ENCODE data around the gene PGLYRP2. TPM values are rescaled to one million over a fixed set of nuclear protein-coding genes. Genes with fewer than 3 reads are reported as not detected.

Gene PGLYRP2
- total RNA-seq, 1 experiment from 2014 or later, result not detected

DNA sequence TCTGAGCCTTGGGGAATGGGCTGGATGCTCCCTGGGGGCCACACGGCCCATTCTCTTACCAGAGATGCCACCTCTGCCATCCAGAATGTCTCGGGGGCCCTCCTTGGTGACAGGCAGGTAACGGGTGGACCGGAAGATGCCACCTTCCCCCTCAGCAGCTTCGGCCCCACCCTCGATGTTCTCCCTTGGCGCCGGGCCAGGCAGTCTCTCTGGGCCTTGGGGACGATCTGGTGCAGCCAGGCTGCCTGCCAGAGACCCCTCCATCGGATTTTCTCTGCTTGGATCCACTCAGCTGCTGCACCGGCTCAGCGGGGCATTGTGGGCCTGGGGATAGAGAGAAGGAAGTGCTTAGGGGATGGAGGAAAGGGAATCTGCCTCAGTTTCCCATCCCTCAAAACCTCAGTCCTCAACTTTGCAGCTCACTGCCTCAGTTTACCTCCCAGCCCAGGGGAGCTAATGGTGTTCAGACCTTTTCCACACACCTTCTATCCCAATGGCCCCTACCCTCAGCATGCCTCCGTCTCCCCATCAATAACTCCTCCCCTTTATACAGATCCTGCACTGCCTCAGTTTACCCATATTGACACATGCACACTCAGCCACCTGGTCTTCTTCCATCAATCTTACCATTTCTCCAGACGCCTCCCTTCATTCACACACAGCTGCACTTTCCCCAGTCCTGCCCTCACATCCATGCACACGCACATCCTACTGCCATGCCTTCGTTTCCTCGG is 31.1 kb downstream of the PGLYRP2 start:
- Histone ChIP-seq H3K4me3 (ENCODE audit: low read length) (no peak overlapping the region), H3F3A (ENCODE audit: low read length, unreplicated experiment) (no peaks in the 10 kb centered on the region), H4K20me1 (ENCODE audit: low read length) (no peaks in the 10 kb centered on the region), H3K9me3 (ENCODE audit: low read length) (no peaks in the 10 kb centered on the region), H3K79me2 (ENCODE audit: low read length) (no peaks in the 10 kb centered on the region), H3K9me2 (replicated peaks; ENCODE audit: low read length) (0 out of 2 replicates have a peak, but pooled peaks cover 4% of the 10 kb centered on the region), H3K27me3 (ENCODE audit: low read length) (no peaks in the 10 kb centered on the region), H3K4me2 (ENCODE audit: low read length) (no peak overlapping the region), H3K9ac (ENCODE audit: low read length) (no peak overlapping the region), H3K4me1 (ENCODE audit: insufficient read depth, low read length) (peaks cover 13% of the 10 kb centered on the region; the same call in 1 of the 2 replicates), H2AFZ (ENCODE audit: low read length) (no peak overlapping the region), H3K27ac (ENCODE audit: low read length) (no peak overlapping the region), H3K36me3 (ENCODE audit: low read depth, low read length) (no peaks in the 10 kb centered on the region)
- no peak for DNase-seq
- ChIA-PET CTCF (no interaction called here), POLR2A (ENCODE audit: unreplicated experiment) (no interaction called here)
- TF ChIP-seq EZH2phosphoT487 (IDR thresholded peaks at IDR 0.05; ENCODE audit: borderline replicate concordance, low read length), result no peak
- TF ChIP-seq, protein P1, sequence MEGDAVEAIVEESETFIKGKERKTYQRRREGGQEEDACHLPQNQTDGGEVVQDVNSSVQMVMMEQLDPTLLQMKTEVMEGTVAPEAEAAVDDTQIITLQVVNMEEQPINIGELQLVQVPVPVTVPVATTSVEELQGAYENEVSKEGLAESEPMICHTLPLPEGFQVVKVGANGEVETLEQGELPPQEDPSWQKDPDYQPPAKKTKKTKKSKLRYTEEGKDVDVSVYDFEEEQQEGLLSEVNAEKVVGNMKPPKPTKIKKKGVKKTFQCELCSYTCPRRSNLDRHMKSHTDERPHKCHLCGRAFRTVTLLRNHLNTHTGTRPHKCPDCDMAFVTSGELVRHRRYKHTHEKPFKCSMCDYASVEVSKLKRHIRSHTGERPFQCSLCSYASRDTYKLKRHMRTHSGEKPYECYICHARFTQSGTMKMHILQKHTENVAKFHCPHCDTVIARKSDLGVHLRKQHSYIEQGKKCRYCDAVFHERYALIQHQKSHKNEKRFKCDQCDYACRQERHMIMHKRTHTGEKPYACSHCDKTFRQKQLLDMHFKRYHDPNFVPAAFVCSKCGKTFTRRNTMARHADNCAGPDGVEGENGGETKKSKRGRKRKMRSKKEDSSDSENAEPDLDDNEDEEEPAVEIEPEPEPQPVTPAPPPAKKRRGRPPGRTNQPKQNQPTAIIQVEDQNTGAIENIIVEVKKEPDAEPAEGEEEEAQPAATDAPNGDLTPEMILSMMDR (conservative IDR thresholded peaks at IDR 0.05; ENCODE audit: low read depth, low read length), result no peak
- TF ChIP-seq EZH2 (IDR thresholded peaks at IDR 0.05; ENCODE audit: low read length, unreplicated experiment), result no peak
- BruUV-seq (replicated peaks), result no TSS peak
- intact Hi-C loops (cut with micrococcal nuclease), result loop anchor here (2.0 kb wide), 1 partner anchor 15 kb away; no protein-coding TSS in a partner anchor
- no peak for ATAC-seq

DNA sequence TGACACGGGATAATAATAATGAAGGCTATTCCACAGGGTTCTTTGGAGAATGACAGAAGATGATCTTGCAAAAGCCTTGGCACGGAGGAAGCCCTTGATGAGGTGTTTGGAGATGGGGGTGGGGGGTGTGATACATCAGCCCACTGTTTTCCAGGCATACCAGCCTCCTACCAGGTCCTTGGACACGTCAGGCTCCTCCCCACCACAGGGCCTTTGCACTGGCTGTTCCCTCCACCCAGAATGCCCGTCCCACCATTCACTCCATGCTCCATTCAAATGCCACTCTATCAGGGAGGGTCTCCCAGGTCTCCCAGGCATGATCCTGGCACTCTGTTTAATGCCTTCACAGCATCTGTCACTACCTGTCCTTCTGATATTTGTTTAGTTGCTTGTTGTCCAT is 32.2 kb downstream of the PGLYRP2 start:
- ChIA-PET CTCF (no interaction called here), POLR2A (ENCODE audit: unreplicated experiment) (no interaction called here)
- H3K27me3 ChIP-seq (ENCODE audit: low read length), result no peaks in the 10 kb centered on the region
- ATAC-seq (no peak), DNase-seq (no peak)
- H3K79me2 ChIP-seq (ENCODE audit: low read length), result no peaks in the 10 kb centered on the region
- H3F3A ChIP-seq (ENCODE audit: low read length, unreplicated experiment), result no peaks in the 10 kb centered on the region
- H3K4me2 ChIP-seq (ENCODE audit: low read length), result no peak overlapping the region
- TF ChIP-seq EZH2 (IDR thresholded peaks at IDR 0.05; ENCODE audit: low read length, unreplicated experiment) (no peak), EZH2phosphoT487 (IDR thresholded peaks at IDR 0.05; ENCODE audit: borderline replicate concordance, low read length) (no peak)
- TF ChIP-seq, protein P1 (conservative IDR thresholded peaks at IDR 0.05; ENCODE audit: low read depth, low read length), result no peak
- BruUV-seq (replicated peaks), result no TSS peak
- H2AFZ ChIP-seq (ENCODE audit: low read length), result no peak overlapping the region
- H3K4me3 ChIP-seq (ENCODE audit: low read length), result no peak overlapping the region
- H3K9me3 ChIP-seq (ENCODE audit: low read length), result no peaks in the 10 kb centered on the region
- no peak overlapping the region for H3K27ac ChIP-seq (ENCODE audit: low read length)
- intact Hi-C loops (cut with micrococcal nuclease), result no loop called here
- H3K36me3 ChIP-seq (ENCODE audit: low read depth, low read length), result no peaks in the 10 kb centered on the region
- H4K20me1 ChIP-seq (ENCODE audit: low read length), result no peaks in the 10 kb centered on the region
- H3K4me1 ChIP-seq (ENCODE audit: insufficient read depth, low read length), result 0 out of 2 replicates have a peak, but pooled peaks cover 5% of the 10 kb centered on the region
- H3K9me2 ChIP-seq (replicated peaks; ENCODE audit: low read length), result 0 out of 2 replicates have a peak, but pooled peaks cover 4% of the 10 kb centered on the region
- no peak overlapping the region for H3K9ac ChIP-seq (ENCODE audit: low read length)

DNA sequence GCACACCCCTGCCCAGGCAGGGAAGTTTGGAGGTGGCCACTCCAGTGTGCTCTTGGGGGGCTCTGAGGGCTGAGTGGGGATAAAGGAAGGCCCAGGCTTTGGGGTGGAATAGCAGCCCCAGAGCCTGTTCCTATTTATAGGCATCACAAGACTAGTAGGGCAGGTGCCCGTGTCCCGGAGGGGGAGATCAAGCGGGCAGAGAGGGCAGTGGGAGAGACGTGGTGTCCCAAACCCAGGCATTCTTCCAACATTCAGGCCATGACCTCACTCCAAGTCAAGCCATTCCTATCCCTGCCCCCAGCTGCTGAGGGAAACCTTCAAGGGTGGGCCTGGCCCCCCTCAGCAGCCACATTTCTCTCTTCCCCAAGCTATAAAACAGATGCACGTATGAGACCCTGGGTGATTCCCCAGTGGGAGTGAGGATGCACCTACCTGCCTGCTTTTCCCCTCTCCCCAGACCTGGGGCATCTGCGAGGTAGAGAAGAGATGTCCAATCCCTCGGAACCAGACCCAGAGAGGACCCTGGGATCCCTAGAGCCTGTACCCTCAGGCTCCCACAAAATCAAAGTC is 33.4 kb downstream of the PGLYRP2 start:
- no peak for DNase-seq
- H3K27me3 ChIP-seq (ENCODE audit: low read length), result no peaks in the 10 kb centered on the region
- H3K27ac ChIP-seq (ENCODE audit: low read length), result no peak overlapping the region
- no TSS peak for BruUV-seq (replicated peaks)
- intact Hi-C loops (cut with micrococcal nuclease), result no loop called here
- H3K9ac ChIP-seq (ENCODE audit: low read length), result no peak overlapping the region
- H3K4me2 ChIP-seq (ENCODE audit: low read length), result no peak overlapping the region
- ChIA-PET POLR2A (ENCODE audit: unreplicated experiment) (no interaction called here), CTCF (no interaction called here)
- H3F3A ChIP-seq (ENCODE audit: low read length, unreplicated experiment), result no peaks in the 10 kb centered on the region
- H3K4me3 ChIP-seq (ENCODE audit: low read length), result no peak overlapping the region
- 0 out of 2 replicates have a peak, but pooled peaks cover 4% of the 10 kb centered on the region for H3K9me2 ChIP-seq (replicated peaks; ENCODE audit: low read length)
- no peak overlapping the region for H2AFZ ChIP-seq (ENCODE audit: low read length)
- H3K79me2 ChIP-seq (ENCODE audit: low read length), result no peaks in the 10 kb centered on the region
- TF ChIP-seq, protein P1 (conservative IDR thresholded peaks at IDR 0.05; ENCODE audit: low read depth, low read length), result no peak
- TF ChIP-seq EZH2 (IDR thresholded peaks at IDR 0.05; ENCODE audit: low read length, unreplicated experiment) (no peak), EZH2phosphoT487 (IDR thresholded peaks at IDR 0.05; ENCODE audit: borderline replicate concordance, low read length) (no peak)
- no peaks in the 10 kb centered on the region for H3K36me3 ChIP-seq (ENCODE audit: low read depth, low read length)
- H3K9me3 ChIP-seq (ENCODE audit: low read length), result no peaks in the 10 kb centered on the region
- H4K20me1 ChIP-seq (ENCODE audit: low read length), result no peaks in the 10 kb centered on the region
- no peak for ATAC-seq
- H3K4me1 ChIP-seq (ENCODE audit: insufficient read depth, low read length), result 0 out of 2 replicates have a peak, but pooled peaks cover 5% of the 10 kb centered on the region

Measured in PC-3 (cell line).